Chondrocyte (in vitro differentiated cells): Measurements from ENCODE around the gene TMEM273. TPM values are rescaled to one million over a fixed set of nuclear protein-coding genes. Genes with fewer than 3 reads are reported as not detected.

Experiments used
- DNase-seq: peaks from one replicate; pipeline ENCODE4 v3.0.0; 2021; ENCODE audit warnings: mixed read lengths, low spot score
- H3K27ac Mint-ChIP-seq: one replicate; pipeline ENCODE4 v1.8.0; 2021; ENCODE audit warnings: mild to moderate bottlenecking, moderate library complexity, mixed read lengths; ENCODE audit not compliant: unreplicated experiment
- H3K27me3 Mint-ChIP-seq: 2 replicates; pipeline ENCODE4 v1.8.0; 2021; ENCODE audit warnings: low read depth, mixed read lengths
- H3K36me3 Mint-ChIP-seq: 2 replicates; pipeline ENCODE4 v1.8.0; 2021; ENCODE audit warnings: low read depth, mixed read lengths
- H3K4me1 Mint-ChIP-seq: 2 replicates; pipeline ENCODE4 v1.8.0; 2021; ENCODE audit warnings: low read depth, mild to moderate bottlenecking, mixed read lengths
- H3K4me3 Mint-ChIP-seq: one replicate; pipeline ENCODE4 v1.8.0; 2021; ENCODE audit warnings: mild to moderate bottlenecking, moderate library complexity, mixed read lengths; ENCODE audit not compliant: unreplicated experiment
- H3K9me3 Mint-ChIP-seq: 2 replicates; pipeline ENCODE4 v1.8.0; 2021; ENCODE audit warnings: low read depth, mixed read lengths
- CTCF ChIP-seq: fragments of 200-600 bp; sonication (generic); IDR thresholded peaks from 2 replicates; pipeline ENCODE4 v1.5.0; 2021; ENCODE audit warnings: antibody characterized with exemption, mild to moderate bottlenecking, moderate library complexity
- total RNA-seq: library from RNA; stranded (reverse); gene quantifications from 3 replicates; pipeline ENCODE4 v1.2.1, GENCODE V29; 2021

Gene TMEM273
- total RNA-seq, 1 donor from 2014 or later, result not detected

GRCh38 chr10:49182776-49183175 lies 5.4 kb downstream of the TMEM273 start:
- Mint-ChIP-seq H3K4me1 (no peaks in the 10 kb centered on the region), H3K27me3 (peaks cover 8% of the 10 kb centered on the region), H3K27ac (no peak overlapping the region), H3K9me3 (no peaks in the 10 kb centered on the region), H3K36me3 (no peaks in the 10 kb centered on the region), H3K4me3 (no peak overlapping the region)
- no peak for DNase-seq
- no peak for TF ChIP-seq CTCF

- H3K36me3 Mint-ChIP-seq, result no peaks in the 10 kb centered on the region
- peaks cover 6% of the 10 kb centered on the region for H3K4me1 Mint-ChIP-seq
- no peak for DNase-seq
- no peaks in the 10 kb centered on the region for H3K9me3 Mint-ChIP-seq
- no peak overlapping the region for H3K4me3 Mint-ChIP-seq
- no peak for TF ChIP-seq CTCF
- H3K27ac Mint-ChIP-seq, result no peak overlapping the region
- peaks cover 7% of the 10 kb centered on the region for H3K27me3 Mint-ChIP-seq
Observed at GRCh38 chr10:49180444-49180860, 7.7 kb downstream of the TMEM273 start.

GRCh38 chr10:49179699-49180443 lies 8.3 kb downstream of the TMEM273 start:
- Mint-ChIP-seq H3K27me3 (peaks cover 7% of the 10 kb centered on the region), H3K4me1 (peaks cover 6% of the 10 kb centered on the region), H3K27ac (no peak overlapping the region), H3K4me3 (no peak overlapping the region), H3K36me3 (no peaks in the 10 kb centered on the region), H3K9me3 (no peaks in the 10 kb centered on the region)
- TF ChIP-seq CTCF, result no peak
- DNase-seq, result no peak

- no peak for TF ChIP-seq CTCF
- no peak overlapping the region for H3K27ac Mint-ChIP-seq
- H3K4me3 Mint-ChIP-seq, result no peak overlapping the region
- H3K36me3 Mint-ChIP-seq, result no peaks in the 10 kb centered on the region
- peaks cover 6% of the 10 kb centered on the region for H3K4me1 Mint-ChIP-seq
- H3K9me3 Mint-ChIP-seq, result no peaks in the 10 kb centered on the region
- no peak for DNase-seq
- peaks cover 7% of the 10 kb centered on the region for H3K27me3 Mint-ChIP-seq
Observed at GRCh38 chr10:49178489-49179471, 9.4 kb downstream of the TMEM273 start.
